ENCODE results near the gene DENND10. TPM values are rescaled to one million over a fixed set of nuclear protein-coding genes. Genes with fewer than 3 reads are reported as not detected.

Gene DENND10
- total and polyA plus RNA-seq, 2 donors (not counting 1 experiment from before 2014, with no cell fraction given), result 116 to 125 TPM

DNA sequence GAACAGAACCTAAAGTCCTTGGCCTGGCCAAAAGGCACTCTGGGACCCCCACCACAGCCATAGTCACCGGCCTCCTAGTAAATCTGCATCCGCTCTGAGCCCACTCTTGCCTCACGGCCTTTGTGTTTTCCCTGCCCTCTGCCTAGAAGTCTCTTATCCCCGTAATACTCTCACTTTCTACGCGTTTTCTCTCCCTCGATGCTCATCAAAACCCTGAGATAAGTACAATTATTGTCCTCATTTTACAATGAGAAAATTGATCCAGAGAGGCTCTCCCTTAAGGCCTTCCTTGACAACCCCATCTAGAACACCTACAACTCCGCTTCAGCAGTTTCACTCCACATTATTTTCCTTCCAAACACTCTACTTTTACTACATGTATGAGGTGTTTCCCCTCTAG, 63.1 kb downstream of the DENND10 start:
- H3K36me3 ChIP-seq (ENCODE audit: control insufficient read depth, insufficient read depth, low read length), result peaks cover 10% of the 10 kb centered on the region
- no peak overlapping the region for H3K9ac ChIP-seq (ENCODE audit: insufficient read depth, low read length)
- no peak for DNase-seq (ENCODE audit: low read depth in 2 of 2)
- H3K9me3 ChIP-seq (ENCODE audit: control insufficient read depth, insufficient read depth, low read depth, low read length), result no peaks in the 10 kb centered on the region
- peaks cover 4% of the 10 kb centered on the region for H3K4me1 ChIP-seq (ENCODE audit: control insufficient read depth, extremely low read depth, insufficient read depth, low read length)
- no peak overlapping the region for H3K4me2 ChIP-seq (ENCODE audit: extremely low read depth, insufficient read depth, low read length)
- H3K4me3 ChIP-seq (replicated peaks in 1 of 4; ENCODE audit: control extremely low read depth in 1 of 4, insufficient read depth in 1 of 4, low read depth in 3 of 4, low read length in 4 of 4), result no peak overlapping the region
- H3K27me3 ChIP-seq (ENCODE audit: control insufficient read depth, insufficient read depth, low read length), result no peaks in the 10 kb centered on the region
- no peaks in the 10 kb centered on the region for H4K20me1 ChIP-seq (ENCODE audit: control insufficient read depth, extremely low read depth, insufficient read depth, low read length)
- no peak overlapping the region for H3K27ac ChIP-seq (ENCODE audit: insufficient read depth, low read length)
- TF ChIP-seq, protein P1, sequence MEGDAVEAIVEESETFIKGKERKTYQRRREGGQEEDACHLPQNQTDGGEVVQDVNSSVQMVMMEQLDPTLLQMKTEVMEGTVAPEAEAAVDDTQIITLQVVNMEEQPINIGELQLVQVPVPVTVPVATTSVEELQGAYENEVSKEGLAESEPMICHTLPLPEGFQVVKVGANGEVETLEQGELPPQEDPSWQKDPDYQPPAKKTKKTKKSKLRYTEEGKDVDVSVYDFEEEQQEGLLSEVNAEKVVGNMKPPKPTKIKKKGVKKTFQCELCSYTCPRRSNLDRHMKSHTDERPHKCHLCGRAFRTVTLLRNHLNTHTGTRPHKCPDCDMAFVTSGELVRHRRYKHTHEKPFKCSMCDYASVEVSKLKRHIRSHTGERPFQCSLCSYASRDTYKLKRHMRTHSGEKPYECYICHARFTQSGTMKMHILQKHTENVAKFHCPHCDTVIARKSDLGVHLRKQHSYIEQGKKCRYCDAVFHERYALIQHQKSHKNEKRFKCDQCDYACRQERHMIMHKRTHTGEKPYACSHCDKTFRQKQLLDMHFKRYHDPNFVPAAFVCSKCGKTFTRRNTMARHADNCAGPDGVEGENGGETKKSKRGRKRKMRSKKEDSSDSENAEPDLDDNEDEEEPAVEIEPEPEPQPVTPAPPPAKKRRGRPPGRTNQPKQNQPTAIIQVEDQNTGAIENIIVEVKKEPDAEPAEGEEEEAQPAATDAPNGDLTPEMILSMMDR (conservative IDR thresholded peaks at IDR 0.05 in 1 of 2, IDR thresholded peaks at IDR 0.05 in 1 of 2; ENCODE audit: low read depth in 1 of 2, low read length in 2 of 2), result no peak
- no peak for TF ChIP-seq EZH2 (IDR thresholded peaks at IDR 0.05; ENCODE audit: low read length, missing control alignments)
- H3K79me2 ChIP-seq (ENCODE audit: control insufficient read depth, insufficient read depth, low read length), result peaks cover 2% of the 10 kb centered on the region
- no peak overlapping the region for H2AFZ ChIP-seq (ENCODE audit: low read length)

DNA sequence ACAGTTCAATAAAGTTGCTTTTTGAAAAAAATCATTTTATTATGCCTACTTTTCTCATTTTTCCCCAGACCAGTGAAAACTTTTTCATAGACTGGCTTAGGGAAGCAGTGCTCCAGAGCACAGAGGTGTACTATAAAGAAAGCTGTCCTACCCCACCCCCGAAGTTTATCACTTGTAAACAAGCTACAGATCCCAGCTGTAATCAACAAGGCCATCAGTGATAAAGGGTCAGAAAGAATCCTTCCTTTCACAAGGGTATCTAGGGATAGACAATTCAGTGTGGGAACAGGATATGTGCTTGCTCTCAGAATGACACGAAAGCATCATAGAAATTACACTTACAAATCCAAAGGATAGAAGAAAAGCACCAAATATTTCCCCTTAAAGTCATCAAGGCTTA, 70.2 kb downstream of the DENND10 start:
- no peak overlapping the region for H2AFZ ChIP-seq (ENCODE audit: low read length)
- peaks cover 16% of the 10 kb centered on the region for H3K36me3 ChIP-seq (ENCODE audit: control insufficient read depth, insufficient read depth, low read length)
- DNase-seq (ENCODE audit: low read depth in 2 of 2), result no peak
- H3K4me2 ChIP-seq (ENCODE audit: extremely low read depth, insufficient read depth, low read length), result no peak overlapping the region
- H3K9ac ChIP-seq (ENCODE audit: insufficient read depth, low read length), result no peak overlapping the region
- H3K27me3 ChIP-seq (ENCODE audit: control insufficient read depth, insufficient read depth, low read length), result no peaks in the 10 kb centered on the region
- no peaks in the 10 kb centered on the region for H4K20me1 ChIP-seq (ENCODE audit: control insufficient read depth, extremely low read depth, insufficient read depth, low read length)
- peaks cover 6% of the 10 kb centered on the region for H3K4me1 ChIP-seq (ENCODE audit: control insufficient read depth, extremely low read depth, insufficient read depth, low read length)
- no peak overlapping the region for H3K4me3 ChIP-seq (replicated peaks in 1 of 4; ENCODE audit: control extremely low read depth in 1 of 4, insufficient read depth in 1 of 4, low read depth in 3 of 4, low read length in 4 of 4)
- peaks cover 40% of the 10 kb centered on the region for H3K79me2 ChIP-seq (ENCODE audit: control insufficient read depth, insufficient read depth, low read length)
- no peaks in the 10 kb centered on the region for H3K9me3 ChIP-seq (ENCODE audit: control insufficient read depth, insufficient read depth, low read depth, low read length)
- no peak overlapping the region for H3K27ac ChIP-seq (ENCODE audit: insufficient read depth, low read length)
- TF ChIP-seq EZH2 (IDR thresholded peaks at IDR 0.05; ENCODE audit: low read length, missing control alignments), result no peak
- TF ChIP-seq, protein P1 (conservative IDR thresholded peaks at IDR 0.05 in 1 of 2, IDR thresholded peaks at IDR 0.05 in 1 of 2; ENCODE audit: low read depth in 1 of 2, low read length in 2 of 2), result no peak

DNA sequence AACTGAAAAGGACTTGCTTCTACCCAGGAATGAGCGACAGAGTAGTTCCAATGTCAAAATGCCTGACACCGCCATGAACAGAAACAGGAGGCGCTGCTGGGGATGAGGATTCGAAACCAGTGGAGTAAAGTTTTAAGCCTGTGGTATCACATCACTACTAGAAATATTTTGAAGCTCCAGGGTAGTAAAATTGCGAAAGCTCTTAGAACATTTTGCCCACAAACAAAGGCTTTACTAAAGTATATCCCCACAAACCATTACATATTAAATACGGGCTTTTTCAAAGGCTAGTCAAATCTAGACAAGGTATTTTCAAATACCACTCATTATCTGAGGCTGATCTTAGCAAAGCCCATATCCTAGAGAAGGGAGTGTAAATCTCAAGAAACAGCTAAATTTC, 72.3 kb downstream of the DENND10 start:
- Histone ChIP-seq H4K20me1 (ENCODE audit: control insufficient read depth, extremely low read depth, insufficient read depth, low read length) (no peaks in the 10 kb centered on the region), H3K79me2 (ENCODE audit: control insufficient read depth, insufficient read depth, low read length) (peaks cover 40% of the 10 kb centered on the region), H3K4me3 (replicated peaks in 1 of 4; ENCODE audit: control extremely low read depth in 1 of 4, insufficient read depth in 1 of 4, low read depth in 3 of 4, low read length in 4 of 4) (no peak overlapping the region), H3K9me3 (ENCODE audit: control insufficient read depth, insufficient read depth, low read depth, low read length) (no peaks in the 10 kb centered on the region), H3K9ac (ENCODE audit: insufficient read depth, low read length) (no peak overlapping the region), H3K27ac (ENCODE audit: insufficient read depth, low read length) (no peak overlapping the region), H3K27me3 (ENCODE audit: control insufficient read depth, insufficient read depth, low read length) (no peaks in the 10 kb centered on the region), H3K4me1 (ENCODE audit: control insufficient read depth, extremely low read depth, insufficient read depth, low read length) (peaks cover 6% of the 10 kb centered on the region), H3K4me2 (ENCODE audit: extremely low read depth, insufficient read depth, low read length) (no peak overlapping the region), H2AFZ (ENCODE audit: low read length) (no peak overlapping the region), H3K36me3 (ENCODE audit: control insufficient read depth, insufficient read depth, low read length) (peaks cover 9% of the 10 kb centered on the region)
- no peak for TF ChIP-seq EZH2 (IDR thresholded peaks at IDR 0.05; ENCODE audit: low read length, missing control alignments)
- TF ChIP-seq, protein P1 (conservative IDR thresholded peaks at IDR 0.05 in 1 of 2, IDR thresholded peaks at IDR 0.05 in 1 of 2; ENCODE audit: low read depth in 1 of 2, low read length in 2 of 2), result no peak
- peak in 1 of 2 donors; percentile 27 for DNase-seq (ENCODE audit: low read depth in 2 of 2)

Measured in fibroblast of lung (primary cell).